H1 (cell line): Measurements from ENCODE around the gene SNW1. TPM values are rescaled to one million over a fixed set of nuclear protein-coding genes. Genes with fewer than 3 reads are reported as not detected.

Experiments used
- CTCF ChIA-PET: fragments of 300-600 bp; sonication (Branson Sonifier 250); formaldehyde crosslinking; loops from one replicate; lab custom pipeline; 2021; ENCODE audit not compliant: partially characterized antibody; lab: Charles Lee
- POLR2A ChIA-PET: fragments of 300-600 bp; sonication (Branson Sonifier 250); formaldehyde crosslinking; loops from one replicate; lab custom pipeline; 2021; ENCODE audit warnings: inconsistent platforms; ENCODE audit not compliant: partially characterized antibody; lab: Charles Lee
- DNase-seq, 2 experiments: peaks; one replicate each; pipeline versions ENCODE4 v3.0.0 to v3.0.0-alpha.2; 2010 to 2022; ENCODE audit warnings: low spot score in 2 of 2, low read depth in 1 of 2, mixed read lengths in 1 of 2
- FAIRE-seq: peaks from 2 replicates; lab custom pipeline; 2011; peaks lifted over from hg19 to GRCh38; lab: Jason Lieb, UNC
- H2AFZ ChIP-seq: 2 replicates; pipeline ENCODE4 v1.8.1; 2012; ENCODE audit warnings: low read length, inconsistent platforms
- H2AK5ac ChIP-seq: 2 replicates; pipeline ENCODE4 v1.6.1; 2013; ENCODE audit warnings: low read depth, low read length
- H2BK120ac ChIP-seq: replicated peaks from 2 replicates; pipeline ENCODE3; 2013; ENCODE audit warnings: low read depth, low read length, inconsistent platforms
- H2BK12ac ChIP-seq: 2 replicates; pipeline ENCODE4 v1.6.1; 2013; ENCODE audit warnings: low read depth, low read length
- H2BK15ac ChIP-seq: 2 replicates; pipeline ENCODE4 v1.6.1; 2013; ENCODE audit warnings: low read length
- H2BK20ac ChIP-seq: 2 replicates; pipeline ENCODE4 v1.6.1; 2013; ENCODE audit warnings: low read length
- H2BK5ac ChIP-seq: 2 replicates; pipeline ENCODE4 v1.6.1; 2013; ENCODE audit warnings: low read depth, low read length
- H3K14ac ChIP-seq: 2 replicates; pipeline ENCODE4 v1.6.1; 2013; ENCODE audit warnings: inconsistent platforms; ENCODE audit not compliant: insufficient read length
- H3K18ac ChIP-seq: 2 replicates; pipeline ENCODE4 v1.6.1; 2013; ENCODE audit warnings: low read length; ENCODE audit errors: extremely low read depth
- H3K23ac ChIP-seq: 2 replicates; pipeline ENCODE4 v1.6.1; 2013; ENCODE audit warnings: inconsistent platforms; ENCODE audit not compliant: insufficient read length
- H3K23me2 ChIP-seq: 2 replicates; pipeline ENCODE4 v1.6.1; 2013; ENCODE audit warnings: low read depth, low read length
- H3K27ac ChIP-seq: 2 replicates; pipeline ENCODE4 v1.6.1; 2011; ENCODE audit warnings: low read depth, low read length, inconsistent platforms
- H3K27me3 ChIP-seq, 4 experiments: replicated peaks in 1 of 4; 1 replicate in 1 of 4; 2 replicates in 3 of 4; pipeline versions ENCODE4 v1.6.1 to v1.8.1; 2011 to 2013; ENCODE audit warnings: low read length in 3 of 4, mild to moderate bottlenecking in 3 of 4, inconsistent platforms in 2 of 4, mixed read lengths in 2 of 4, moderate library complexity in 1 of 4; ENCODE audit not compliant: control insufficient read depth in 3 of 4, insufficient read depth in 3 of 4; ENCODE audit errors: extremely low read depth in 1 of 4
- H3K36me3 ChIP-seq, 4 experiments: 2 replicates each; pipeline versions ENCODE4 v1.6.1 to v1.8.1; 2011 to 2013; ENCODE audit warnings: mild to moderate bottlenecking in 4 of 4, low read length in 3 of 4, moderate library complexity in 2 of 4, control low read depth in 1 of 4, inconsistent platforms in 1 of 4; ENCODE audit not compliant: insufficient read depth in 4 of 4, control insufficient read depth in 2 of 4
- H3K4ac ChIP-seq: replicated peaks from 2 replicates; pipeline ENCODE3; 2013; ENCODE audit warnings: low read length, low read depth, mixed read lengths, inconsistent platforms; ENCODE audit not compliant: insufficient read length
- H3K4me1 ChIP-seq, 4 experiments: replicated peaks in 1 of 4; 1 replicate in 1 of 4; 2 replicates in 3 of 4; pipeline versions ENCODE4 v1.6.1 to v1.8.1; 2011 to 2013; ENCODE audit warnings: low read length in 3 of 4, inconsistent platforms in 2 of 4, mixed read lengths in 1 of 4; ENCODE audit not compliant: insufficient read depth in 4 of 4, control insufficient read depth in 3 of 4
- H3K4me2 ChIP-seq, 2 experiments: 2 replicates each; pipeline versions ENCODE4 v1.6.1 to v1.8.1; 2011 to 2013; ENCODE audit warnings: low read depth in 2 of 2, low read length in 2 of 2, control low read depth in 1 of 2, inconsistent platforms in 1 of 2, mild to moderate bottlenecking in 1 of 2; ENCODE audit not compliant: insufficient read depth in 1 of 2
- H3K4me3 ChIP-seq, 4 experiments: fragments of 200-600, 300-600 bp in 1 of 4; sonication (generic), shearing (Covaris generic), sonication (Bioruptor Twin) in 1 of 4; 2 replicates each; pipeline versions ENCODE4 v1.5.1 to v1.8.1; 2011 to 2016; ENCODE audit warnings: low read length in 4 of 4, low read depth in 3 of 4, control low read depth in 2 of 4, inconsistent platforms in 2 of 4, mild to moderate bottlenecking in 2 of 4, mixed read lengths in 1 of 4, moderate library complexity in 1 of 4; ENCODE audit not compliant: insufficient read depth in 2 of 4; ENCODE audit errors: extremely low read depth in 1 of 4
- H3K56ac ChIP-seq: replicated peaks from 2 replicates; pipeline ENCODE3; 2013; ENCODE audit warnings: low read depth, mild to moderate bottlenecking, mixed read lengths, low read length, inconsistent platforms; ENCODE audit not compliant: insufficient read length
- H3K79me1 ChIP-seq: 2 replicates; pipeline ENCODE4 v1.6.1; 2013; ENCODE audit warnings: low read depth, low read length, control low read depth
- H3K79me2 ChIP-seq, 2 experiments: 2 replicates each; pipeline versions ENCODE4 v1.6.1 to v1.8.1; 2012 to 2013; ENCODE audit warnings: low read length in 2 of 2, mild to moderate bottlenecking in 2 of 2, inconsistent platforms in 1 of 2; ENCODE audit not compliant: insufficient read depth in 2 of 2, control insufficient read depth in 1 of 2
- H3K9ac ChIP-seq, 4 experiments: replicated peaks in 1 of 4; 1 replicate in 1 of 4; 2 replicates in 3 of 4; pipeline versions ENCODE4 v1.6.1 to v1.8.1; 2011 to 2013; ENCODE audit warnings: low read depth in 3 of 4, low read length in 3 of 4, control low read depth in 2 of 4, mild to moderate bottlenecking in 2 of 4, moderate library complexity in 2 of 4, inconsistent platforms in 1 of 4; ENCODE audit errors: extremely low read depth in 1 of 4
- H3K9me3 ChIP-seq, 2 experiments: 2 replicates each; pipeline versions ENCODE4 v1.6.1 to v1.8.1; 2012 to 2013; ENCODE audit warnings: mild to moderate bottlenecking in 2 of 2, moderate library complexity in 2 of 2, control low read depth in 1 of 2, inconsistent platforms in 1 of 2, low read depth in 1 of 2, low read length in 1 of 2, mixed read lengths in 1 of 2; ENCODE audit not compliant: insufficient read depth in 2 of 2
- H4K20me1 ChIP-seq, 2 experiments: replicated peaks in 1 of 2; 2 replicates each; pipeline versions ENCODE3 to v1.8.1; 2011 to 2013; ENCODE audit warnings: inconsistent platforms in 2 of 2, low read length in 2 of 2, mild to moderate bottlenecking in 1 of 2; ENCODE audit not compliant: insufficient read depth in 2 of 2, control insufficient read depth in 1 of 2
- H4K5ac ChIP-seq: 2 replicates; pipeline ENCODE4 v1.6.1; 2013; ENCODE audit warnings: low read length, low read depth, mixed read lengths, inconsistent platforms; ENCODE audit not compliant: insufficient read length
- H4K8ac ChIP-seq: 2 replicates; pipeline ENCODE4 v1.8.0; 2013; ENCODE audit warnings: mild to moderate bottlenecking, moderate library complexity, low read length, inconsistent platforms; ENCODE audit not compliant: insufficient read depth; ENCODE audit errors: extremely low read depth
- H4K91ac ChIP-seq: replicated peaks from 2 replicates; pipeline ENCODE3; 2013; ENCODE audit warnings: low read length, mixed read lengths, inconsistent platforms; ENCODE audit not compliant: insufficient read length
- CBX5 ChIP-seq: fragments of 300-800, 300-1000 bp; sonication (generic); IDR thresholded peaks from 2 replicates; pipeline ENCODE4 v1.7.1; 2016; ENCODE audit warnings: antibody characterized with exemption, low read length, low read depth
- JUN ChIP-seq: IDR thresholded peaks from 2 replicates; pipeline ENCODE4 v1.6.1; 2011; ENCODE audit warnings: low read depth, mild to moderate bottlenecking, improper control_type of control experiment, low read length
- KDM5A ChIP-seq: fragments of 200-600 bp; IDR thresholded peaks from 2 replicates; pipeline ENCODE4 v1.7.1; 2012; ENCODE audit warnings: mild to moderate bottlenecking, low read length, inconsistent platforms, mixed read lengths
- MAFK ChIP-seq: IDR thresholded peaks from 2 replicates; pipeline ENCODE4 v1.6.1; 2012; ENCODE audit warnings: low read depth, mild to moderate bottlenecking, improper control_type of control experiment, low read length
- MAX ChIP-seq: IDR thresholded peaks from 2 replicates; pipeline ENCODE4 v1.6.1; 2012; ENCODE audit warnings: inconsistent platforms
- RNF2 ChIP-seq: fragments of 200-900, 300-1000 bp; sonication (generic); IDR thresholded peaks from 2 replicates; pipeline ENCODE4 v1.7.1; 2016; ENCODE audit warnings: borderline replicate concordance, low read depth, mild to moderate bottlenecking, antibody characterized with exemption, low read length; ENCODE audit not compliant: poor library complexity, severe bottlenecking; ENCODE audit errors: missing control alignments
- SP2 ChIP-seq: IDR thresholded peaks from 2 replicates; pipeline ENCODE4 v1.6.1; 2012; ENCODE audit warnings: mild to moderate bottlenecking, low read length, inconsistent platforms
- SRF ChIP-seq: IDR thresholded peaks from 2 replicates; pipeline ENCODE4 v1.6.1; 2011; ENCODE audit warnings: mild to moderate bottlenecking, low read depth, low read length, moderate library complexity
- TBP ChIP-seq: IDR thresholded peaks from 2 replicates; pipeline ENCODE4 v1.6.1; 2011; ENCODE audit warnings: low read depth, low read length, improper control_type of control experiment
- USF2 ChIP-seq: IDR thresholded peaks from 2 replicates; pipeline ENCODE4 v1.6.1; 2011; ENCODE audit warnings: low read length, improper control_type of control experiment
- WGBS, 2 experiments: shearing (Covaris generic) in 1 of 2; methylation state at CpG; one replicate each; pipeline versions ENCODE4 v1.1.6 to v1.1.7; 2013 to 2015; ENCODE audit warnings: low lambda C conversion rate in 2 of 2, mixed read lengths in 2 of 2, inconsistent platforms in 1 of 2, low coverage in 1 of 2, missing lambda C conversion rate in 1 of 2; ENCODE audit not compliant: insufficient replicate concordance in 2 of 2, insufficient coverage in 1 of 2, insufficient read length in 1 of 2; ENCODE audit errors: extremely low coverage in 1 of 2, missing lambda C conversion rate in 1 of 2; 5-methylcytosine and 5-hydroxymethylcytosine counted together
- polyA plus RNA-seq, 7 experiments: library from polyadenylated mRNA; depleted of rRNA in 3 of 7; stranded (reverse) in 5 of 7; unstranded in 2 of 7; fragments of >200 nt in 5 of 7; fragments of 200-250 nt in 2 of 7; gene quantifications; 1 replicate in 5 of 7; 2 replicates in 1 of 7; 4 replicates in 1 of 7; pipeline versions ENCODE4 v1.2.1 to v1.2.3, GENCODE V29; 2011 to 2013; ENCODE audit warnings: missing spikeins in 2 of 7, mixed read lengths in 2 of 7
- total RNA-seq: library from RNA; stranded (reverse); fragmentation: NEBNext Ultra II Directional; extraction: Animal tissue kit (Norgen Biotek cat#: 25700); gene quantifications from 2 replicates; pipeline ENCODE4 v1.2.1, GENCODE V29; 2021

SNW1 gene
- total and polyA plus RNA-seq, 2 of the 8 experiments (the other 6 are each of a cell fraction or from before 2014, with no cell fraction given), result 13.2 to 79.2 TPM

- Histone ChIP-seq H3K27me3 (no peaks in the 10 kb centered on the region), H3K9me3 (no peaks in the 10 kb centered on the region), H3K9ac (no peak overlapping the region), H2AFZ (no peak overlapping the region), H4K8ac (no peak overlapping the region), H3K18ac (no peak overlapping the region), H2BK120ac (no peak overlapping the region), H3K56ac (no peak overlapping the region), H3K79me2 (0 out of 4 replicates have a peak, but pooled peaks cover 0 to 4% of the 10 kb centered on the region in 2 experiments), H2BK12ac (no peak overlapping the region), H3K23ac (no peak overlapping the region), H2BK5ac (no peak overlapping the region), H2BK15ac (no peak overlapping the region), H2BK20ac (no peak overlapping the region), H3K23me2 (no peaks in the 10 kb centered on the region), H3K4me3 (no peak overlapping the region), H3K4me2 (no peak overlapping the region), H3K4ac (no peak overlapping the region), H2AK5ac (no peak overlapping the region), H3K79me1 (no peaks in the 10 kb centered on the region), H4K91ac (no peak overlapping the region), H4K20me1 (no peaks in the 10 kb centered on the region), H3K14ac (no peak overlapping the region), H3K4me1 (no peaks in the 10 kb centered on the region), H4K5ac (no peak overlapping the region), H3K36me3 (peaks cover 18 to 51% (median 40%) of the 10 kb centered on the region in 4 experiments), H3K27ac (no peak overlapping the region)
- POLR2A ChIA-PET, result interaction anchor here (1.2 kb wide), 1 partner anchor 22 kb away, joined by 4 read pairs; no protein-coding TSS in a partner anchor
- CTCF ChIA-PET, result no interaction called here
- DNase-seq (no peak), FAIRE-seq (no peak)
- 94% methylated on average over 7 of the region's 7 CpGs; no CpG with 5 or more reads in 1 of the 2 experiments for WGBS, 2 experiments
- TF ChIP-seq SRF (no peak), CBX5 (no peak), MAX (no peak), JUN (no peak), MAFK (no peak), SP2 (no peak), KDM5A (no peak), RNF2 (no peak), TBP (no peak), USF2 (no peak)
Observed at GRCh38 chr14:77738559-77739250, 22.3 kb downstream of the SNW1 start.
